Tibial nerve (tissue), 4 donors: ENCODE results near the gene IQCM. TPM values are rescaled to one million over a fixed set of nuclear protein-coding genes. Genes with fewer than 3 reads are reported as not detected.

ENCODE experiments used
- DNase-seq, 2 donors: peaks; one replicate each; pipeline ENCODE4 v3.0.0-alpha.2; 2019; ENCODE audit warnings: low spot score in 2 of 2
- H3K27ac ChIP-seq, 4 donors: fragments of 200-600 bp; sonication (generic) in 3 of 4; one replicate each; pipeline ENCODE4 v1.5.1; 2017 to 2019; ENCODE audit warnings: mild to moderate bottlenecking in 1 of 4
- H3K27me3 ChIP-seq, 2 donors: fragments of 200-600 bp; sonication (generic) in 1 of 2; one replicate each; pipeline versions ENCODE4 v1.5.1 to v1.6.0; 2017 to 2019
- H3K36me3 ChIP-seq, 3 donors: fragments of 200-600 bp; sonication (generic); one replicate each; pipeline ENCODE4 v1.5.1; 2018 to 2019
- H3K4me1 ChIP-seq, 4 donors: fragments of 200-600 bp; sonication (generic) in 3 of 4; one replicate each; pipeline ENCODE4 v1.5.1; 2017 to 2019
- H3K4me3 ChIP-seq, 4 donors: fragments of 200-600 bp; sonication (generic) in 3 of 4; one replicate each; pipeline ENCODE4 v1.5.1; 2017 to 2019; ENCODE audit warnings: mild to moderate bottlenecking in 1 of 4, moderate library complexity in 1 of 4
- H3K9me3 ChIP-seq, 4 donors: fragments of 200-600 bp; sonication (generic) in 3 of 4; one replicate each; pipeline ENCODE4 v1.5.1; 2017 to 2019
- EP300 ChIP-seq, 2 donors: sonication (generic); formaldehyde crosslinking; IDR thresholded peaks; one replicate each; pipeline ENCODE4 v1.6.1; 2017; ENCODE audit warnings: antibody characterized with exemption in 2 of 2, mild to moderate bottlenecking in 1 of 2
- POLR2A ChIP-seq, 2 donors: fragments of 450-650 bp; IDR thresholded peaks; one replicate each; pipeline ENCODE4 v1.6.1; 2017; ENCODE audit warnings: antibody characterized with exemption in 2 of 2, mild to moderate bottlenecking in 2 of 2, moderate library complexity in 2 of 2
- WGBS, 2 donors: methylation state at CpG; one replicate each; pipeline ENCODE4 v1.1.5; 2018; 5-methylcytosine and 5-hydroxymethylcytosine counted together
- total RNA-seq, 4 donors: library from RNA; depleted of rRNA; stranded (reverse); fragments of >200 nt; gene quantifications; one replicate each; pipeline ENCODE4 v1.1.0, GENCODE V29; 2016
- TF ChIP-seq, protein P1 (sequence below), 5 experiments: fragments of 200-600 bp in 3 of 5; fragments of 450-650 bp in 2 of 5; sonication (generic) in 3 of 5; IDR thresholded peaks; one replicate each; pipeline ENCODE4 v1.5.1; 2016 to 2019; ENCODE audit warnings: antibody characterized with exemption in 5 of 5, mild to moderate bottlenecking in 3 of 5, moderate library complexity in 2 of 5

IQCM gene, protein sequence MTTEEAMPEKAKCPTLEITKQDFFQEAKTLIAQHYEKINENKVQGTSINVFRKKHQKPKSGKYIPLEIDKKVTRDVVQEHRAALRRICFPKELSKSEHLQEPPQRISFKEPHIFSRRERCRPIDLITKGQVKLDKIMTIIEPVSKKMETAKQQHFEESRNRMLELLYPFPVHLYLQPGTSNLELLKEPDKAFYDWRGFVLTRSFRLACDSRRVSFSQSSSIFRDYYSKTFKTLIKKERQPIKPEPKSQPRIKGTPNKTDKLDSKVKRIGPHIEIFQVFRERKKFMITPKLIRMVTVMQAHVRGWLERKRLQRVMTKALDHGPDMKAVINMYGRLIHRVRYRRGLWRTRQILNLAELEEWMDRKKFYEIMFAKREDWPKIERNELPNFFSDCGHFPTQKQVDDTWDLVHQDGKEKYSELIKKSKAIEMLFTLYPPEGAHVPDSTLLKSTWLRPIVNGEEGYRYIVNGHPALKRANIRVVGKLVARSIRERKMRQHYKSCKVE
- total RNA-seq, result not detected

DNA sequence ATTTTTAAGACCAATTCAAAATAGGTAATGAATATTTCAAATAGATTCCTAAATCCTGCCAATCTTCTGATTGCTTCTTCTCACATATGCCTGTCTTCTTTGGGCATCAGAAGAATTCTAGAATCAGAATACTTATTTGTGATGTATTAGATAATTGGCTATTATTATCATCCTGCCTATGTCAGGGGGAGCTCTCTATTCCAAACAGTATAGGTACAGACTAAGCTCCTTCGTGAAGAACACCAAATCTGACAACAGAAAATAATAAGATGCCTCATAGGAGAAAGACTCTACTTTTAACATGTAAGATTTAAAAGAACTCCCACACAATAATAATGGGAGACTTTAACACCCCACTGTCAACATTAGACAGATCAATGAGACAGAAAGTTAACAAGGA, at the start of gene IQCM:
IQCM (minus strand) TSS at position 101 of the 400 bp plus-strand sequence. CDS start 73,152 bp downstream, outside the sequence.
- TF ChIP-seq POLR2A (IDR thresholded peaks at IDR 0.05) (no peak), EP300 (IDR thresholded peaks at IDR 0.05) (no peak)
- TF ChIP-seq, protein P1, sequence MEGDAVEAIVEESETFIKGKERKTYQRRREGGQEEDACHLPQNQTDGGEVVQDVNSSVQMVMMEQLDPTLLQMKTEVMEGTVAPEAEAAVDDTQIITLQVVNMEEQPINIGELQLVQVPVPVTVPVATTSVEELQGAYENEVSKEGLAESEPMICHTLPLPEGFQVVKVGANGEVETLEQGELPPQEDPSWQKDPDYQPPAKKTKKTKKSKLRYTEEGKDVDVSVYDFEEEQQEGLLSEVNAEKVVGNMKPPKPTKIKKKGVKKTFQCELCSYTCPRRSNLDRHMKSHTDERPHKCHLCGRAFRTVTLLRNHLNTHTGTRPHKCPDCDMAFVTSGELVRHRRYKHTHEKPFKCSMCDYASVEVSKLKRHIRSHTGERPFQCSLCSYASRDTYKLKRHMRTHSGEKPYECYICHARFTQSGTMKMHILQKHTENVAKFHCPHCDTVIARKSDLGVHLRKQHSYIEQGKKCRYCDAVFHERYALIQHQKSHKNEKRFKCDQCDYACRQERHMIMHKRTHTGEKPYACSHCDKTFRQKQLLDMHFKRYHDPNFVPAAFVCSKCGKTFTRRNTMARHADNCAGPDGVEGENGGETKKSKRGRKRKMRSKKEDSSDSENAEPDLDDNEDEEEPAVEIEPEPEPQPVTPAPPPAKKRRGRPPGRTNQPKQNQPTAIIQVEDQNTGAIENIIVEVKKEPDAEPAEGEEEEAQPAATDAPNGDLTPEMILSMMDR (IDR thresholded peaks at IDR 0.05), result no peak
- Histone ChIP-seq H3K9me3 (no peaks in the 10 kb centered on the region), H3K36me3 (no peaks in the 10 kb centered on the region), H3K27me3 (no peaks in the 10 kb centered on the region), H3K27ac (no peak within 1 kb of the TSS), H3K4me1 (no peaks in the 10 kb centered on the region), H3K4me3 (no peak within 1 kb of the TSS)
- DNase-seq, result no peak
- 71 to 90% methylated on average over 1 of the region's 1 CpG for WGBS, 2 donors

DNA sequence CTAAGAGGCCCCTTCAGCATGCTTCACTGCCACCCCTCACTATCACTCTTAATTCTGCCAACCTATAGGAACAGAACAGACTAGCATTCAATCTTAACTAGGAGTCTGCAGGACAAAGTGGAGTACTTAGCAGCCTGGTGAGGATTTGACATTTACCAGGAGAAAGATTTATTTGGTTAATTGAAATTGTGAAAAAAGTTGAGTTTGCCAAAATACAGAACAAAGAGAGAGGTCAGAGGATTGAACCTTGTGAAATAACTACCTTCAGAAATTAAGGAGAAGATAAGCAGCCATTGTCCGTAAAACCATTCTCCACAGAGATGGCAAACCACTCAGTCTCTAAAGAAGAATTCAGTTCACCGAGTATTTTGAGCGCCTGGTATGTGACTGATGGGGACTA, 41.8 kb upstream of the IQCM start:
- H3K27me3 ChIP-seq, result no peaks in the 10 kb centered on the region
- H3K27ac ChIP-seq, result no peak overlapping the region
- DNase-seq, result no peak
- no peak overlapping the region for H3K4me3 ChIP-seq
- TF ChIP-seq EP300 (IDR thresholded peaks at IDR 0.05) (no peak), POLR2A (IDR thresholded peaks at IDR 0.05) (no peak)
- TF ChIP-seq, protein P1 (IDR thresholded peaks at IDR 0.05), result no peak
- peaks cover 0 to 11% (median 0%) of the 10 kb centered on the region in 4 donors for H3K9me3 ChIP-seq
- no peaks in the 10 kb centered on the region for H3K36me3 ChIP-seq
- 66 to 74% methylated on average over 3 of the region's 3 CpGs for WGBS, 2 donors
- no peaks in the 10 kb centered on the region for H3K4me1 ChIP-seq

DNA sequence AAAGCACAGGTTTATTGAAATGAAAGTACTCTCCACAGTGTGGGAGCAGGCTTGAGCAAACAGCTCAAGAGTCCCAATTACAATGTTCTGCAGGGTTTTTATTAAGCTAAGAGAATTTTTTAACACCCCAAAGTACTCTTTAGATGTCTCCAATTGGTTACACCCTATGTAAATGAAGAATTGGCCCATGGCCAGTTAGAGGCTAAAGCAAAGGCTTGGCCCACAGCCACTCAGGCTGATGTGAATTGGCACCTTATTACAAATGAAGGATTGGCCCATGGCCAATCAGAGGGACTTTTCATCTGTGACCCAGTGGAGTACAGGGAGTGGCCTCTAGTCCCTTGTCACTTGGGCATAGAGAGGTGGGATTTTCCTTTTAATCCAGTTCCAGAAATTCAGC, 30.1 kb upstream of the IQCM start:
- H3K4me3 ChIP-seq, result no peak overlapping the region
- DNase-seq, result no peak
- no peak for TF ChIP-seq POLR2A (IDR thresholded peaks at IDR 0.05)
- TF ChIP-seq EP300 (IDR thresholded peaks at IDR 0.05), result no peak
- TF ChIP-seq, protein P1 (IDR thresholded peaks at IDR 0.05), result no peak
- no peaks in the 10 kb centered on the region for H3K36me3 ChIP-seq
- H3K4me1 ChIP-seq, result no peaks in the 10 kb centered on the region
- peaks cover 0 to 3% (median 0%) of the 10 kb centered on the region in 4 donors for H3K9me3 ChIP-seq
- H3K27ac ChIP-seq, result no peak overlapping the region
- no peaks in the 10 kb centered on the region for H3K27me3 ChIP-seq

DNA sequence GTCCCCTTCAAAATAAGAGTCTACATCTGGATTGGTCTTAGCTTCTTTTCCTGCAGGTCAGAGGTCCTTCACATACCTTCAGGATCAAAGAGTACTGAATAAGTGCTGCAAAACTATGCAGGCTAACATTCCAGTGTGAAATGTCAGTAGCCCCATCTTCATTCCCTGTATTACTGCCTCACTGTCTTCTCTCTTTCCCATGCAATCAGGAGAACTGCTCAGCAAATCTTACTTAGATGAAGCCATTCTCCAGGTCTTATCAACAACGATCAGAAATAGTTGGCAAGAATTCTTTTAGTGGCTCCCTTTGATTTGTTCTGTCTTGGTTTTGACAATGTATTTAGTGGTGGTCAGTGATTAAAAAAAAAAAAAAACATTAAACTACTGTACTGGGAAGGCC, 26.0 kb upstream of the IQCM start:
- Histone ChIP-seq H3K4me1 (no peaks in the 10 kb centered on the region), H3K9me3 (peaks cover 0 to 3% (median 0%) of the 10 kb centered on the region in 4 donors), H3K4me3 (no peak overlapping the region), H3K36me3 (no peaks in the 10 kb centered on the region), H3K27ac (no peak overlapping the region), H3K27me3 (no peaks in the 10 kb centered on the region)
- no peak for DNase-seq
- 80 to 89% methylated on average over 1 of the region's 1 CpG for WGBS, 2 donors
- TF ChIP-seq EP300 (IDR thresholded peaks at IDR 0.05) (no peak), POLR2A (IDR thresholded peaks at IDR 0.05) (no peak)
- TF ChIP-seq, protein P1 (IDR thresholded peaks at IDR 0.05), result no peak

DNA sequence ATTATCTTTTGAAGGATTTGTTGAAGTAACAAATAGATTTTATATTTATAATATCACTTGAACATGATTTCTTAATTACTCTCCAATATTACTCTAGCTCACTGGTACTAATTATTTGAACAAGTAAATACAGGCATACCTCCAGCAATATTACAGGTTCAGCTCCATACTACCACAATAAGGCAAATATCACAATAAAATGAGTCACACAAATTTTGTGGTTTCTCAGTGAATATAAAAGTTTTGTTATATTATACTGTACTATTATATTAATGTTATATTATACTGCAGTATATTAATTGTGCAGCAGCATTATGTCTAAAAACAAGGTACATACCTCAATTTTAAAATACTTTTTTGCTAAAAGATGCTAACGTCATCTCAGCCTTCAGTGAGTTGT, 22.4 kb upstream of the IQCM start:
- no peaks in the 10 kb centered on the region for H3K27me3 ChIP-seq
- WGBS, 2 donors, result 88 to 96% methylated on average over 1 of the region's 1 CpG

More for the DNA sequence above, 22.4 kb upstream of the IQCM start:
- Histone ChIP-seq H3K4me1 (no peaks in the 10 kb centered on the region), H3K27ac (no peak overlapping the region), H3K9me3 (peaks cover 0 to 3% (median 0%) of the 10 kb centered on the region in 4 donors), H3K36me3 (no peaks in the 10 kb centered on the region), H3K4me3 (no peak overlapping the region)
- TF ChIP-seq, protein P1 (IDR thresholded peaks at IDR 0.05), result no peak
- TF ChIP-seq POLR2A (IDR thresholded peaks at IDR 0.05) (no peak), EP300 (IDR thresholded peaks at IDR 0.05) (no peak)
- no peak for DNase-seq
